SK-N-SH (cell line): ENCODE data around the gene BPIFB1. TPM values are rescaled to one million over a fixed set of nuclear protein-coding genes. Genes with fewer than 3 reads are reported as not detected.

ENCODE experiments used
- CTCF ChIA-PET: fragments of 300-600, 350-600 bp; formaldehyde crosslinking; extraction: SDS; loops from one replicate; lab custom pipeline; 2021; lab: Yijun Ruan, JAX
- POLR2A ChIA-PET: fragments of 350-600 bp; sonication (Branson Sonifier 250); formaldehyde crosslinking; extraction: SDS; loops from one replicate; lab custom pipeline; 2020; ENCODE audit warnings: antibody characterized with exemption, inconsistent platforms; lab: Yijun Ruan, JAX
- DNase-seq: peaks from one replicate; pipeline ENCODE4 v3.0.0; 2012
- H2AFZ ChIP-seq: fragments of 200-600 bp; sonication (generic); 2 replicates; pipeline ENCODE4 v1.8.1; 2016; ENCODE audit warnings: antibody characterized with exemption, mild to moderate bottlenecking, low read depth
- H3F3A ChIP-seq: fragments of 200-600 bp; sonication (generic); replicated peaks from 2 replicates; pipeline ENCODE3; 2016; ENCODE audit warnings: antibody characterized with exemption, mild to moderate bottlenecking; ENCODE audit not compliant: insufficient read depth
- H3K27ac ChIP-seq, 2 experiments: fragments of 200-500 bp in 1 of 2; fragments of 200-600 bp in 1 of 2; sonication (Bioruptor generic) in 1 of 2; sonication (generic), shearing (Covaris generic) in 1 of 2; 2 replicates each; pipeline versions ENCODE4 v1.5.1 to v1.6.1; 2014 to 2016; ENCODE audit warnings: low read depth in 2 of 2, inconsistent platforms in 1 of 2, low read length in 1 of 2, mild to moderate bottlenecking in 1 of 2, mixed read lengths in 1 of 2
- H3K27me3 ChIP-seq: fragments of 200-600 bp; sonication (generic), shearing (Covaris generic); 2 replicates; pipeline ENCODE4 v1.6.1; 2016; ENCODE audit warnings: mixed run types; ENCODE audit not compliant: insufficient read depth
- H3K36me3 ChIP-seq, 2 experiments: fragments of 200-500 bp in 1 of 2; fragments of 200-600 bp in 1 of 2; sonication (Bioruptor generic) in 1 of 2; sonication (generic) in 1 of 2; replicated peaks in 1 of 2; 2 replicates each; pipeline versions ENCODE3 to v1.5.1; 2014 to 2016; ENCODE audit warnings: low read length in 1 of 2, mild to moderate bottlenecking in 1 of 2; ENCODE audit not compliant: insufficient read depth in 2 of 2, control insufficient read depth in 1 of 2
- H3K4me1 ChIP-seq, 2 experiments: fragments of 200-500 bp in 1 of 2; fragments of 200-600 bp in 1 of 2; sonication (Bioruptor generic) in 1 of 2; sonication (generic), shearing (Covaris generic) in 1 of 2; 2 replicates each; pipeline versions ENCODE4 v1.5.1 to v1.6.1; 2014 to 2016; ENCODE audit warnings: low read depth in 1 of 2, low read length in 1 of 2, mixed run types in 1 of 2; ENCODE audit not compliant: insufficient read depth in 2 of 2, control insufficient read depth in 1 of 2
- H3K4me2 ChIP-seq: fragments of 200-600 bp; sonication (generic), shearing (Covaris generic); 2 replicates; pipeline ENCODE4 v1.6.1; 2017; ENCODE audit warnings: mixed run types
- H3K4me3 ChIP-seq, 2 experiments: fragments of 200-500 bp in 1 of 2; fragments of 200-600 bp in 1 of 2; sonication (Bioruptor generic) in 1 of 2; sonication (generic), shearing (Covaris generic) in 1 of 2; 2 replicates each; pipeline versions ENCODE4 v1.5.1 to v1.8.1; 2014 to 2016; ENCODE audit warnings: low read depth in 2 of 2, inconsistent platforms in 1 of 2, low read length in 1 of 2, mild to moderate bottlenecking in 1 of 2, mixed read lengths in 1 of 2, moderate library complexity in 1 of 2
- H3K79me2 ChIP-seq: fragments of 200-600 bp; sonication (generic); 2 replicates; pipeline ENCODE4 v1.8.1; 2017; ENCODE audit warnings: mild to moderate bottlenecking; ENCODE audit not compliant: insufficient read depth
- H3K9ac ChIP-seq: fragments of 200-600 bp; sonication (generic); 2 replicates; pipeline ENCODE4 v1.6.1; 2017; ENCODE audit warnings: mixed run types
- H3K9me2 ChIP-seq: fragments of 200-600 bp; sonication (generic); 2 replicates; pipeline ENCODE4 v1.6.1; 2017; ENCODE audit warnings: mixed run types
- H3K9me3 ChIP-seq: fragments of 200-600 bp; sonication (generic); 2 replicates; pipeline ENCODE4 v1.6.1; 2017; ENCODE audit warnings: mixed run types, mild to moderate bottlenecking, moderate library complexity
- H4K20me1 ChIP-seq: fragments of 200-600 bp; sonication (generic); 2 replicates; pipeline ENCODE4 v1.6.1; 2017; ENCODE audit warnings: mild to moderate bottlenecking, mixed run types; ENCODE audit not compliant: insufficient read depth
- CHD2 ChIP-seq: fragments of 150-350 bp; IDR thresholded peaks from 2 replicates; pipeline ENCODE4 v1.6.1; 2018; ENCODE audit warnings: low read length; ENCODE audit not compliant: partially characterized antibody
- EZH2phosphoT487 ChIP-seq: fragments of 200-600 bp; sonication (generic); IDR thresholded peaks from 2 replicates; pipeline ENCODE4 v1.6.1; 2017; ENCODE audit warnings: low read depth, mixed run types, mild to moderate bottlenecking, antibody characterized with exemption, moderate library complexity, borderline replicate concordance
- FOSL2 ChIP-seq: IDR thresholded peaks from 2 replicates; pipeline ENCODE4 v1.4.0; 2012; ENCODE audit warnings: low read depth, mild to moderate bottlenecking, moderate library complexity, borderline replicate concordance
- FOXM1 ChIP-seq: IDR thresholded peaks from 2 replicates; pipeline ENCODE4 v1.4.0; 2012; ENCODE audit warnings: low read depth, mild to moderate bottlenecking
- GABPA ChIP-seq: IDR thresholded peaks from 2 replicates; pipeline ENCODE4 v1.4.0; 2012; ENCODE audit warnings: low read depth, mild to moderate bottlenecking
- GATA2 ChIP-seq: sonication (generic); formaldehyde crosslinking; IDR thresholded peaks from 2 replicates; pipeline ENCODE4 v1.5.0; 2020; ENCODE audit warnings: mild to moderate bottlenecking, missing genetic modification reagents
- MEF2A ChIP-seq: IDR thresholded peaks from 2 replicates; pipeline ENCODE4 v1.4.0; 2012; ENCODE audit warnings: low read depth, borderline replicate concordance
- MXI1 ChIP-seq: IDR thresholded peaks from 2 replicates; pipeline ENCODE4 v1.6.1; 2012; ENCODE audit warnings: mild to moderate bottlenecking, low read depth, low read length, improper control_type of control experiment
- POLR2AphosphoS5 ChIP-seq: IDR thresholded peaks from 2 replicates; pipeline ENCODE4 v1.6.1; 2012; ENCODE audit warnings: low read depth, low read length
- RCOR1 ChIP-seq: fragments of 150-350 bp; IDR thresholded peaks from 2 replicates; pipeline ENCODE4 v1.6.1; 2017; ENCODE audit warnings: antibody characterized with exemption, low read length
- SMC3 ChIP-seq: IDR thresholded peaks from 2 replicates; pipeline ENCODE4 v1.6.1; 2012; ENCODE audit warnings: low read depth, low read length, improper control_type of control experiment
- YY1 ChIP-seq: IDR thresholded peaks from 2 replicates; pipeline ENCODE4 v1.4.0; 2012; ENCODE audit warnings: low read depth, mild to moderate bottlenecking
- WGBS: methylation state at CpG from one replicate; pipeline ENCODE4 v1.1.6; 2017; ENCODE audit warnings: low lambda C conversion rate; 5-methylcytosine and 5-hydroxymethylcytosine counted together
- polyA plus RNA-seq, 3 experiments: library from polyadenylated mRNA; depleted of rRNA; stranded (reverse); fragments of >200 nt; gene quantifications; 2 replicates each; pipeline ENCODE4 v1.2.3, GENCODE V29; 2012
- TF ChIP-seq, protein P1 (sequence below): fragments of 200-600 bp; sonication (generic); IDR thresholded peaks from 2 replicates; pipeline ENCODE4 v1.6.1; 2017; ENCODE audit warnings: antibody characterized with exemption, mild to moderate bottlenecking, moderate library complexity
- TF ChIP-seq, protein P2 (sequence below): fragments of 150-350 bp; IDR thresholded peaks from 2 replicates; pipeline ENCODE4 v1.6.1; 2017; ENCODE audit warnings: antibody characterized with exemption, low read length, low read depth, borderline replicate concordance

BPIFB1 gene
- polyA plus RNA-seq, 1 of the 3 experiments (the other 2 are of a cell fraction), result not detected

DNA sequence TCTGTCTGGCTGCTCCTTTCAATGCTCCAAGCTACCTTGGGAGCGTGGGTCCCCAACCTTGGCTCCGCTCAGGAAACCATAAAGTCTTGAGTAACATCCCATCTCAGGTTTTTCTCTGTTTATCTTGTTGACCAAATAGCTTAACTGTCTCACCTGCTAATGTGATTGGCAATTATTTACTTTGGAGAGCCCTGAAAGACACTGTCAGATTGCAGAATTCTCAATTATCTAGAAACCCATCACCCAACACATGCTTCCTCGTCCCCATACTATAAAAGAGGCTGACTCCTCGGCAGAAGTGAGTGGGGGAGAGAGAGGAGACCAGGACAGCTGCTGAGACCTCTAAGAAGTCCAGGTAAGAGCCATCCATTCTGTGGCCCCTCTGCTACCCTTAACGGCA, 47.3 kb upstream of the BPIFB1 start, which contains the start of gene BPIFA1:
Gene BPIFA1 (plus strand): TSS at position 301 of the 400 bp plus-strand sequence. CDS start 1,716 bp downstream, outside the sequence.
- CTCF ChIA-PET, result interaction anchor here (0.6 to 1.1 kb wide), 2 partner anchors 27 to 1044 kb away, joined by 3 read pairs; no protein-coding TSS in a partner anchor
- no peaks in the 10 kb centered on the region for H3K36me3 ChIP-seq
- no peak within 1 kb of the TSS for H3K9ac ChIP-seq
- H4K20me1 ChIP-seq, result no peaks in the 10 kb centered on the region
- H3K4me2 ChIP-seq, result no peak within 1 kb of the TSS
- H3K4me3 ChIP-seq, result no peak within 1 kb of the TSS
- no peak for DNase-seq
- TF ChIP-seq FOXM1 (no peak), FOSL2 (no peak), SMC3 (no peak)
- TF ChIP-seq, protein P1, sequence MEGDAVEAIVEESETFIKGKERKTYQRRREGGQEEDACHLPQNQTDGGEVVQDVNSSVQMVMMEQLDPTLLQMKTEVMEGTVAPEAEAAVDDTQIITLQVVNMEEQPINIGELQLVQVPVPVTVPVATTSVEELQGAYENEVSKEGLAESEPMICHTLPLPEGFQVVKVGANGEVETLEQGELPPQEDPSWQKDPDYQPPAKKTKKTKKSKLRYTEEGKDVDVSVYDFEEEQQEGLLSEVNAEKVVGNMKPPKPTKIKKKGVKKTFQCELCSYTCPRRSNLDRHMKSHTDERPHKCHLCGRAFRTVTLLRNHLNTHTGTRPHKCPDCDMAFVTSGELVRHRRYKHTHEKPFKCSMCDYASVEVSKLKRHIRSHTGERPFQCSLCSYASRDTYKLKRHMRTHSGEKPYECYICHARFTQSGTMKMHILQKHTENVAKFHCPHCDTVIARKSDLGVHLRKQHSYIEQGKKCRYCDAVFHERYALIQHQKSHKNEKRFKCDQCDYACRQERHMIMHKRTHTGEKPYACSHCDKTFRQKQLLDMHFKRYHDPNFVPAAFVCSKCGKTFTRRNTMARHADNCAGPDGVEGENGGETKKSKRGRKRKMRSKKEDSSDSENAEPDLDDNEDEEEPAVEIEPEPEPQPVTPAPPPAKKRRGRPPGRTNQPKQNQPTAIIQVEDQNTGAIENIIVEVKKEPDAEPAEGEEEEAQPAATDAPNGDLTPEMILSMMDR, result no peak
- no peaks in the 10 kb centered on the region for H3K4me1 ChIP-seq
- no peaks in the 10 kb centered on the region for H3K79me2 ChIP-seq
- no peak within 1 kb of the TSS for H3K27ac ChIP-seq
- peaks cover 22% of the 10 kb centered on the region; the same call in 1 of the 2 replicates for H3K27me3 ChIP-seq
- H3F3A ChIP-seq, result no peaks in the 10 kb centered on the region
- H2AFZ ChIP-seq, result no peak within 1 kb of the TSS
- POLR2A ChIA-PET, result no interaction called here
- no peaks in the 10 kb centered on the region for H3K9me2 ChIP-seq
- H3K9me3 ChIP-seq, result no peaks in the 10 kb centered on the region
- 7% methylated on average over 5 of the region's 5 CpGs for WGBS

DNA sequence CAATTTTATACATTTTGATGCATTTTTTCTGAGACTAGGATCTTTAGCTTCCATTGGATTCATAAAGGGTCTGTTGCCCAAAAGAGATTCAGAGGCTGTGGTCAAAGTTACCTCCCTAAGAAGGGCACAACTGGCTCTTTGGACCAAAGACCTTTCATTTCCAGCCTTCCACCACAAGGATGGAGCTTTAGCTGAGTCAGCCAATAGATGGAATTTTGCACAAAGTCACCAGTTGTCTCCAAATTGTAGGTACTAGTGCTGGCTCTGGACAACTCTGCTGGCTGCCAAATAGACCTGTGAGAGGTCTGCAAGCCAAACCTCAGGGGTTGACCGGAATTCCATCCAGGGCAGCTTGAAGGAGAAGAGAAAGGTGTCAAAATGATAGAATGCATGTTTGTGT, 46.7 kb upstream of the BPIFB1 start:
- no peak overlapping the region for H2AFZ ChIP-seq
- H3K36me3 ChIP-seq, result no peaks in the 10 kb centered on the region
- no peaks in the 10 kb centered on the region for H3K9me3 ChIP-seq
- H3K4me3 ChIP-seq, result no peak overlapping the region
- H3K79me2 ChIP-seq, result no peaks in the 10 kb centered on the region
- TF ChIP-seq MXI1 (no peak), SMC3 (no peak), MEF2A (no peak), CHD2 (no peak), FOXM1 (no peak), YY1 (no peak), RCOR1 (no peak), GABPA (no peak), GATA2 (CRISPR knock-in tag) (no peak), EZH2phosphoT487 (no peak), POLR2AphosphoS5 (no peak)
- TF ChIP-seq, protein P2, sequence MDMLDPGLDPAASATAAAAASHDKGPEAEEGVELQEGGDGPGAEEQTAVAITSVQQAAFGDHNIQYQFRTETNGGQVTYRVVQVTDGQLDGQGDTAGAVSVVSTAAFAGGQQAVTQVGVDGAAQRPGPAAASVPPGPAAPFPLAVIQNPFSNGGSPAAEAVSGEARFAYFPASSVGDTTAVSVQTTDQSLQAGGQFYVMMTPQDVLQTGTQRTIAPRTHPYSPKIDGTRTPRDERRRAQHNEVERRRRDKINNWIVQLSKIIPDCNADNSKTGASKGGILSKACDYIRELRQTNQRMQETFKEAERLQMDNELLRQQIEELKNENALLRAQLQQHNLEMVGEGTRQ, result no peak
- DNase-seq, result no peak
- H3K4me1 ChIP-seq, result no peaks in the 10 kb centered on the region
- POLR2A ChIA-PET, result no interaction called here
- H3F3A ChIP-seq, result no peaks in the 10 kb centered on the region
- CTCF ChIA-PET, result interaction anchor here (0.6 to 1.3 kb wide), 3 partner anchors 26 to 1043 kb away, joined by 3 read pairs; no protein-coding TSS in a partner anchor
- peaks cover 22% of the 10 kb centered on the region; the same call in 1 of the 2 replicates for H3K27me3 ChIP-seq
- H3K27ac ChIP-seq, result no peak overlapping the region
- H4K20me1 ChIP-seq, result no peaks in the 10 kb centered on the region
- H3K9ac ChIP-seq, result no peak overlapping the region
- no peaks in the 10 kb centered on the region for H3K9me2 ChIP-seq
- no peak overlapping the region for H3K4me2 ChIP-seq
- WGBS, result 0% methylated on average over 1 of the region's 1 CpG
